Mammary epithelial cell (primary cell): ENCODE results near the gene CASK.

Experiments
- EZH2 ChIP-seq: IDR thresholded peaks from 2 replicates; pipeline ENCODE4 v1.6.1; 2012; ENCODE audit warnings: low read length, inconsistent platforms, borderline replicate concordance
- TF ChIP-seq, protein P1 (sequence below), 2 donors: IDR thresholded peaks in 1 of 2; conservative IDR thresholded peaks in 1 of 2; 2 replicates each; pipeline ENCODE4 v1.5.1; 2011 to 2012; ENCODE audit warnings: inconsistent platforms in 2 of 2, low read length in 2 of 2, mild to moderate bottlenecking in 2 of 2, control low read depth in 1 of 2, low read depth in 1 of 2; ENCODE audit not compliant: insufficient read depth in 1 of 2; ENCODE audit errors: extremely low read depth in 1 of 2

DNA sequence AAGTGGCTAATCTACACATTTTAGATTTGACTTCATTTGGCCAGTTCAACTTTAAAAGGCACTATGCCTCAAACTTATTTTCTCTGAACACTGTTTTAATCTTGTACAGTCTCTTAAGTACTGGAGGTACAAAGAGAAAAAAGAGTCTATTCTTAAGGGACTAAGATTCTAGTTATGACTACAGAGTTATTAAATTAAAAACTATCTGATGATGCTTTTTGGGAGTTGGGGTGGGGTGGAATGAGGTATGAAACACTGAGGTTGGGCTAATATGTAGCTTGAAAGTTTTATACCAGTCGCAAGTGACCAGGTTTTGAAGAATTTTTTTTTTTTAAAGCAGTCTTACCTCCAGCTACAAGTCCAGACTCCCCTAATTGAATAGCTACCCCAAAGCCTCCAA is 252.3 kb downstream of the CASK start:
- TF ChIP-seq, protein P1, sequence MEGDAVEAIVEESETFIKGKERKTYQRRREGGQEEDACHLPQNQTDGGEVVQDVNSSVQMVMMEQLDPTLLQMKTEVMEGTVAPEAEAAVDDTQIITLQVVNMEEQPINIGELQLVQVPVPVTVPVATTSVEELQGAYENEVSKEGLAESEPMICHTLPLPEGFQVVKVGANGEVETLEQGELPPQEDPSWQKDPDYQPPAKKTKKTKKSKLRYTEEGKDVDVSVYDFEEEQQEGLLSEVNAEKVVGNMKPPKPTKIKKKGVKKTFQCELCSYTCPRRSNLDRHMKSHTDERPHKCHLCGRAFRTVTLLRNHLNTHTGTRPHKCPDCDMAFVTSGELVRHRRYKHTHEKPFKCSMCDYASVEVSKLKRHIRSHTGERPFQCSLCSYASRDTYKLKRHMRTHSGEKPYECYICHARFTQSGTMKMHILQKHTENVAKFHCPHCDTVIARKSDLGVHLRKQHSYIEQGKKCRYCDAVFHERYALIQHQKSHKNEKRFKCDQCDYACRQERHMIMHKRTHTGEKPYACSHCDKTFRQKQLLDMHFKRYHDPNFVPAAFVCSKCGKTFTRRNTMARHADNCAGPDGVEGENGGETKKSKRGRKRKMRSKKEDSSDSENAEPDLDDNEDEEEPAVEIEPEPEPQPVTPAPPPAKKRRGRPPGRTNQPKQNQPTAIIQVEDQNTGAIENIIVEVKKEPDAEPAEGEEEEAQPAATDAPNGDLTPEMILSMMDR (conservative IDR thresholded peaks at IDR 0.05 in 1 of 2, IDR thresholded peaks at IDR 0.05 in 1 of 2; ENCODE audit: extremely low read depth in 1 of 2, insufficient read depth in 1 of 2, low read depth in 1 of 2, low read length in 2 of 2), result no peak
- no peak for TF ChIP-seq EZH2
